HEK293T (cell line): Measurements from ENCODE around the gene ATP6V0E2.

ENCODE experiments used
- CTCF ChIA-PET: fragments of 350-600 bp; formaldehyde crosslinking; extraction: SDS; loops from one replicate; lab custom pipeline; 2021; ENCODE audit warnings: antibody characterized with exemption, inconsistent platforms; lab: Yijun Ruan, JAX
- POLR2A ChIA-PET: fragments of 350-600 bp; formaldehyde crosslinking; extraction: SDS; loops from one replicate; lab custom pipeline; 2020; ENCODE audit warnings: antibody characterized with exemption, inconsistent platforms; lab: Yijun Ruan, JAX
- DNase-seq: peaks from one replicate; pipeline ENCODE4 v3.0.0; 2012; ENCODE audit warnings: mixed read lengths; ENCODE audit errors: extremely low spot score
- ARNT ChIP-seq: fragments of 450-650 bp; IDR thresholded peaks from 2 replicates; pipeline ENCODE4 v1.6.1; 2017; ENCODE audit warnings: mild to moderate bottlenecking
- BHLHE40 ChIP-seq: fragments of 450-650 bp; IDR thresholded peaks from 2 replicates; pipeline ENCODE4 v1.6.1; 2016; ENCODE audit warnings: mild to moderate bottlenecking, moderate library complexity, borderline replicate concordance
- CTBP1 ChIP-seq: fragments of 450-650 bp; IDR thresholded peaks from 2 replicates; pipeline ENCODE4 v1.6.1; 2016; ENCODE audit warnings: borderline replicate concordance
- ELF4 ChIP-seq: fragments of 450-650 bp; IDR thresholded peaks from 2 replicates; pipeline ENCODE4 v1.6.1; 2017; ENCODE audit warnings: antibody characterized with exemption
- FOXA1 ChIP-seq: fragments of 450-650 bp; IDR thresholded peaks from 2 replicates; pipeline ENCODE4 v1.6.1; 2016; ENCODE audit warnings: mild to moderate bottlenecking
- FOXK2 ChIP-seq: fragments of 450-650 bp; IDR thresholded peaks from 2 replicates; pipeline ENCODE4 v1.6.1; 2016; ENCODE audit warnings: mild to moderate bottlenecking
- FOXM1 ChIP-seq: fragments of 450-650 bp; IDR thresholded peaks from 2 replicates; pipeline ENCODE4 v1.6.1; 2017; ENCODE audit warnings: mild to moderate bottlenecking, borderline replicate concordance
- HDGF ChIP-seq: fragments of 450-650 bp; IDR thresholded peaks from 2 replicates; pipeline ENCODE4 v1.6.1; 2017; ENCODE audit warnings: antibody characterized with exemption, borderline replicate concordance
- L3MBTL2 ChIP-seq: fragments of 450-650 bp; conservative IDR thresholded peaks from 2 replicates; pipeline ENCODE4 v1.6.1; 2016; ENCODE audit warnings: mild to moderate bottlenecking
- LEF1 ChIP-seq: fragments of 450-650 bp; IDR thresholded peaks from 2 replicates; pipeline ENCODE4 v1.6.1; 2017; ENCODE audit warnings: mild to moderate bottlenecking, borderline replicate concordance
- NFRKB ChIP-seq: fragments of 450-650 bp; IDR thresholded peaks from 2 replicates; pipeline ENCODE4 v1.6.1; 2016; ENCODE audit warnings: mild to moderate bottlenecking, moderate library complexity
- PKNOX1 ChIP-seq: fragments of 450-650 bp; IDR thresholded peaks from 2 replicates; pipeline ENCODE4 v1.6.1; 2016
- SP1 ChIP-seq: fragments of 450-650 bp; IDR thresholded peaks from 2 replicates; pipeline ENCODE4 v1.6.1; 2017
- SUZ12 ChIP-seq: fragments of 450-650 bp; IDR thresholded peaks from 2 replicates; pipeline ENCODE4 v1.6.1; 2016; ENCODE audit warnings: mild to moderate bottlenecking
- TARDBP ChIP-seq: fragments of 450-650 bp; IDR thresholded peaks from 2 replicates; pipeline ENCODE4 v1.6.1; 2016
- ZNF384 ChIP-seq: fragments of 450-650 bp; IDR thresholded peaks from 2 replicates; pipeline ENCODE4 v1.6.1; 2016

The ATP6V0E2 gene

DNA sequence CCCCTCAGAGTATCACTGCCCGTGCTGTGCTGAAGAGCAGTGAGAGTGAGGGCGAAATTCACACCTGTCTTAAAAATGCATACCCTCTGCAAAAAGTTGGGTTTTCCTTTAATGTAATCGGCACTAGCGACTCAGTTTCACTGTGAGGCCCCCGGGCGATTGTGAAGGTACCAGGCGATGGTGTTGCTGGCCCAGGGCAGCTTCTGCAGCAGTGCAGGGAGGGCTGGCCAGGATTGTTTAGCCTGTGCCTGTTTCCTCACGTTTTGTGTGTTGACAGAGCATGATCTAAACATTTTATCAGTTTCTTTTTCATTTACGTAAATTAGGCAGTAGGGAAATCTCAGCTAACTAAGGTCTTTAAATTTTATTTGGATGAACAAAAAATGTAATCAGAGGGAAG lies 22.3 kb upstream of the ATP6V0E2 start:
- ChIA-PET POLR2A (interaction anchor here (5.1 kb wide), 1 partner anchor 12 kb away, joined by 39 read pairs; the partner anchor contains the start of gene ZNF862), CTCF (interaction anchor here (0.6 kb wide), 1 partner anchor 839 kb away, joined by 3 read pairs; no protein-coding TSS in a partner anchor)
- TF ChIP-seq ZNF384 (no peak), FOXK2 (no peak), BHLHE40 (no peak), SP1 (no peak), TARDBP (no peak), FOXM1 (no peak), CTBP1 (no peak), PKNOX1 (no peak), FOXA1 (no peak), NFRKB (no peak), ELF4 (no peak), LEF1 (no peak), HDGF (no peak), SUZ12 (no peak), ARNT (no peak)
- DNase-seq: no peak

GRCh38 chr7:149853157-149853556 lies 20.6 kb upstream of the ATP6V0E2 start:
- POLR2A ChIA-PET: interaction anchor here (5.1 kb wide), 1 partner anchor 14 kb away, joined by 39 read pairs; the partner anchor contains the start of gene ZNF862
- DNase-seq: no peak
- TF ChIP-seq LEF1 (no peak), HDGF (no peak), PKNOX1 (no peak), FOXK2 (no peak), FOXM1 (no peak), ARNT (no peak), TARDBP (no peak), FOXA1 (no peak), SUZ12 (no peak), ELF4 (no peak), ZNF384 (no peak), L3MBTL2 (no peak), BHLHE40 (no peak), NFRKB (no peak), SP1 (no peak), CTBP1 (no peak)
- CTCF ChIA-PET: no interaction called here

- DNase-seq: peak; percentile 69
- ChIA-PET POLR2A (interaction anchor here (0.5 to 5.1 kb wide), 5 partner anchors 11 to 19 kb away, joined by 3 to 39 read pairs (median 5); partner anchors contain the start of genes ATP6V0E2 and ZNF862), CTCF (interaction anchor here (0.6 to 1.3 kb wide), 6 partner anchors 11 to 192 kb away, joined by 3 to 4 read pairs (median 4); no protein-coding TSS in a partner anchor)
- no peak for TF ChIP-seq FOXK2
- TF ChIP-seq CTBP1: no peak
- 0 out of 2 replicates have a peak, but pooled peaks have one; percentile 40 for TF ChIP-seq L3MBTL2
- no peak for TF ChIP-seq LEF1
- no peak for TF ChIP-seq SUZ12
Measured at GRCh38 chr7:149854611-149855360, 19.0 kb upstream of the ATP6V0E2 start.

DNA sequence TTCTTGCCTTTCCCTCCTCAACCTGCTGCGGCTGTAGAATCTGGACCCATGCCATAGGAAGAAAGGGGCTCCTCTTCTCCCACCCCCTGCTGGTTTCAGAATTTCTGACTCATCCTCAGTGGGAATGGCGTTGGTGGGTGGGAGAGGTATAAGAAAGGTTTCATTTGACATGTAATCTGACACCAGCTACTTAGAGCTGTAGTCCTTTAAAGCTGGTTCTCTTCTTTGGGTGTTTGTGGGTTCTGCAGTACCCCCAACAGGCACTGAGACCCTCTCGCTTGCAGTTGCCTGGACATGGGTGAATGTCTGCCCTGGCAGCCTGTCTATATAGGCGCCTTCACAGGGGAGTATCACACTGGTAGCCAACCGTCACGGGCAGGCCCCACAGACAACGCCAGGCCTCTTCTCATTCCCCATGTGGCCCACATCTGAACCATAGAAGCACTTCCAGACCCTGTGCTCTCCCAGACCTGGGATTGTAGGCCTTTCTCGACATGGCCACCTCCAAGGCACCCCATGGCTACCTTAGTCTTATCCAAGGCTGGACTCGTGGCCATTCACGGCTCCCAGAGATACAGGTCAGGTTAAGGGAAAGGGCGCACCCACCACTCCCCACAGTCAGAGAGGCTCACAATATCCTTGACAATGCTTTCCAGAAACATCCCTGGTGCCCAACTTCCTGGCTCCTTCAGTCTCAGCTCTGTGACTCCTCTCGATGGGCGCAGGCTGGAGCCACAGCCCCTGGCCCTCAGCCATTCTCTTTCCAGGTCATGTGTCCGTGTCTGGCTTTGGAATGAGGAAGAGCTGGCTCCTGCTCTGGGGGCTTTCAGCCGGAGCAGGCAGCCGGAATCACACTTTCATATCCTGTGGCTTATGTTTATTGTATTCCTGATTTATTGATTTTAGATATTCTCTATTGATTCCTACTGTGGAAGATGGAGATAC lies 18.1 kb upstream of the ATP6V0E2 start:
- peak; percentile 61 for DNase-seq
- TF ChIP-seq SUZ12 (no peak), L3MBTL2 (0 out of 2 replicates have a peak, but pooled peaks have one; percentile 0)
- CTCF ChIA-PET: interaction anchor here (1.1 to 1.3 kb wide), 2 partner anchors 50 to 193 kb away, joined by 3 to 4 read pairs; no protein-coding TSS in a partner anchor

DNA sequence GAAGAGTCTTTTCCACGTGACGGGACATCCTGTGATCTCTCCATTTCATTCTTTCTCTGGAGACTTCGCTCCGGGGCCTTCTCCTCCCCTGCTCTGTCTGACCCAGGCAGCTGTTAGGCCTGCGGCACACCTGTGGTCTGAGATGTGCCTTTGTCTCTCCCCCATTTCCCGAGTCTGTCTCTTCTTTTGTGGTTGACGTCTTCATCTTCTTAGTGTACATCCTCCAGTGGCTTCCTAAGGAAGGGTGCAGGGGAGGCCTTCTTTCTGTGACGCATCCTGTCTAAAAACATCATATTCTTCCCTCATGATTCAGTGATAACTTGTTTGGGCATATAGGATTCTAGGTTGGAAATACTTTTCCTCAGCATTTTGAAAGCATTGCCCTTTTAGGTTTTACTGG lies 17.2 kb upstream of the ATP6V0E2 start:
- POLR2A ChIA-PET: no interaction called here
- TF ChIP-seq ARNT (no peak), LEF1 (no peak), SP1 (no peak), SUZ12 (no peak)
- no peak for DNase-seq
- CTCF ChIA-PET: no interaction called here

More for the DNA sequence above, 18.1 kb upstream of the ATP6V0E2 start:
- POLR2A ChIA-PET: interaction anchor here (0.5 to 5.1 kb wide), 4 partner anchors 12 to 18 kb away, joined by 3 to 39 read pairs (median 4); partner anchors contain the start of genes ATP6V0E2 and ZNF862

DNA sequence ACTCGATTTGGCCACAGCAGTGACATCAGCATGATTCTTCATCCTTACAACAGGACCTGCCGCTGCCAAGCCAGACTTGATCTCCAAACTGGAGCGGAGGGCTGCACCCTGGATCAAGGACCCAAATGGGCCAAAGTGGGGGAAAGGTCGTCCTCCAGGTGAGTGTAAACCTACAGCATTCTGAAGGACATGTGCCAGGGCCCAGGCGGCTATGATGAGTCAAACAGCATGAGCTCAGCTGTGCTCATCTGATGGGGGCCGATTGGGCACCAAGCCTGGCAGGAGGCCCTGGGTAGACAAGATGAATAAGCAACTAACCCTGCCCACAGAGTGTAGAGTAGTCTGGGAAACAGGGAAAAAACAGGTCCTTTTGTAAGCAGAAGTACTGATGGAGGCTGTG lies 14.4 kb upstream of the ATP6V0E2 start:
- ChIA-PET POLR2A (no interaction called here), CTCF (no interaction called here)
- TF ChIP-seq FOXA1 (no peak), L3MBTL2 (no peak), NFRKB (no peak), PKNOX1 (no peak), LEF1 (no peak), ELF4 (no peak), FOXK2 (no peak), BHLHE40 (no peak), ZNF384 (no peak), FOXM1 (no peak), SUZ12 (no peak), TARDBP (no peak), HDGF (no peak)
- DNase-seq: no peak
